ENCODE data around the gene SMCO2.

GRCh38 chr12:27478949-27479348, 32.4 kb downstream of the SMCO2 start:
- TF ChIP-seq ZNF274 (IDR thresholded peaks at IDR 0.05; ENCODE audit: borderline replicate concordance, extremely low read depth, low read length): no peak
- TF ChIP-seq RXRA (IDR thresholded peaks at IDR 0.05; ENCODE audit: insufficient read depth, low read depth, low read length): no peak

All from H1 (cell line).